Stimulated activated CD8-positive, alpha-beta memory T cell treated with anti-CD3 and anti-CD28 coated beads, Interleukin-12 subunit alpha, Interleukin-12 subunit beta, amount 100 ng/mL, for 4 hours (primary cell): ENCODE measurements around the gene CELF2.

Source experiments
- DNase-seq: peaks from one replicate; pipeline ENCODE4 v3.0.0-alpha.2; 2020; ENCODE audit warnings: low read depth

The CELF2 gene

GRCh38 chr10:11156480-11156879 is 138.8 kb downstream of the CELF2 start:
- DNase-seq = no peak

- DNase-seq = no peak
Observed at GRCh38 chr10:11157292-11158076, 139.8 kb downstream of the CELF2 start.

DNA sequence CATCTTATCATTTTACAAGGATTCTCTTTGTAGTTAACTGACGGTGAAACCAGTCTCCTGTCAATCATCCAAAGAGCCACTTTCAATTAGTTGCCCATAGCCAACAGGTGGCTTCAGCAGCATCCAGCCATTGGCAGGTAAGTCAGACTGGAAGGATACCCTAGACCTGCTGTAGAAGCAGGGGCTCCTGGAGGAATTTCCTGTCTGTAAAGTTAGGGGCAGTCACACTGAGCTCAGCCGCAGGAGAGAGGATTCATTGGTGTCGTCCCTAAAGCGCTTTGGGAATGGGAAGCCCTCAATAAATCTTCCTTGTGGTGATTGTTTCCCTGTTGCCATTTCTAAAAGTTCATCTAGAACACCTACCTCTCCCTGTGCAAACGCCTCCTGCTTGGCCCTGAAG is 140.4 kb downstream of the CELF2 start:
- DNase-seq = no peak

GRCh38 chr10:11159543-11160215 is 142.0 kb downstream of the CELF2 start:
- DNase-seq = no peak

DNA sequence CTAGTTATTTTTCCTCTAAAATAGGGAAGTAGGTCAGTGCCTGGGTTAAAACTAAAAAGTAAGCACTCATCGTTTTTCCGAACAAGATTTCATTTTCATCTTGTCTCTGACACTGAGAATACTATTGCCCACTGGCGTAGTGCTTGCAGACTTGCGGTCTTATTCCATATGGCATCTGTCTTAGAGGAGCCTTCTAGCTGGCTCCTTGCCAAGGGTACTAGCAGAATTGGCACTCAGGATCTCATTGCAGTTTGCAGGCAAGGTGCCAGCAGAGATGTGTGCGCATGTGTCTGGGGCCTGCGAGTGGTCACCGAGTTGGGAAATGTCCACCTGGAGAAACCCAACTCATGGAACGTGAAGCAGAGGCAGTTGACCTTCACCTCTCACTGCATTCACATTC is 143.4 kb downstream of the CELF2 start:
- no peak for DNase-seq

DNA sequence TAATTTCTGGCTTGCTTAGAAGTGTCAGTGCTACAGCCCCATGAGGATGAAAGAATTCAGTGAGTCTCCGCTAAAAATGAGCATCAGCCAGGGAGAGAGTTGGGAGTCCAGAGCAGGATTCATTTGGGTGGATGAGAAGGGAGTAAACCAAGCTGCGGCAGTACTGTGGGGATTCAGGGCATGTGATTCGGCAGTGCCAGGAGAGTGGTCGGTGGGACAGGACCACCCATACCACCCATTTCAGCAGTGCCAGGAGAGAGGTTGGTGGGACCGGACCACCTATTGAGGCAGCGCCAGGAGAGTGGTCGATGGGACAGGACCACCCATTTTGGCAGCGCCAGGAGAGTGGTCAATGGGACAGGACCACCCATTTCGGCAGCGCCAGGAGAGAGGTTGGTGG is 144.2 kb downstream of the CELF2 start:
- DNase-seq = no peak

DNA sequence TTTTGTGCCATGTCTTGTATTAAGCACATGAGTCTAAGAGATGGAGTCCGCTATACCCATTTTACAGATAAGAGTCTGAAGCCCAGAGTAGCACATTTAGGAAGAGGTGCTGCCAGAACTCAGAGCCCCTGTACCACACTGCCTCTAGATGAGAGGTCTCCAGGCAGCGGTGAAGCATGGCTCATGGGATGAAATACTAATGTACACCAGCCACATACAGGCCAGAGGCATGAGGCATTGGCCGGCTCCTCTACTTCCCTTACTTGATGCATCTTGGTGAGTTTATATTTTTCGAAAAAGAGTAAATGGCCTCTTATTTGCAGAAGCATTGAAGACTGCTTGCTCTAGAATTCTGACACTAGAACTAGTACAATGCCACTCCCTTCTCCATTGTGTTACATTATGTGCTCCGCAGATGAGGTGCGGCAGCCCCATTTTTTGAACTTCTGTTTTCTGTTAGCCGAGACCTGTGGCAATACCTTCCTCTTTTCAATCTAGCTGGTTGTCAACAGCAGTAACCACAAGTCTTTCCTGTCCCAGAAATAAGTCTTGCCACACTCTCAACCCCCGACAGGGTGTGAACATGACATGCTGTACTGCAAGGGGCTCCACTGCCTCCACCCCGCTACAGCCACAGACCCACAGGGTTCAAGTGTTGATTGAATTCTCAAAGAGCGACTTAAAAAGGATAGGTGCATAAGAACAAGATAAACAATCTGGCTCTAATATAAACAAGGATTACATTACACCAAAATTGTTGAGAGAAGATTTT is 145.3 kb downstream of the CELF2 start:
- peak; percentile 59 for DNase-seq

- no peak for DNase-seq
Observed at GRCh38 chr10:11163780-11164550, 146.3 kb downstream of the CELF2 start.

GRCh38 chr10:11164551-11164802 is 146.8 kb downstream of the CELF2 start:
- DNase-seq = no peak

- DNase-seq = peak; percentile 41
Observed at GRCh38 chr10:11164803-11165590, 147.3 kb downstream of the CELF2 start.

- DNase-seq = peak; percentile 32
Observed at GRCh38 chr10:11165591-11166543, 148.2 kb downstream of the CELF2 start.

- no peak for DNase-seq
Observed at GRCh38 chr10:11166550-11166949, 148.9 kb downstream of the CELF2 start.

DNA sequence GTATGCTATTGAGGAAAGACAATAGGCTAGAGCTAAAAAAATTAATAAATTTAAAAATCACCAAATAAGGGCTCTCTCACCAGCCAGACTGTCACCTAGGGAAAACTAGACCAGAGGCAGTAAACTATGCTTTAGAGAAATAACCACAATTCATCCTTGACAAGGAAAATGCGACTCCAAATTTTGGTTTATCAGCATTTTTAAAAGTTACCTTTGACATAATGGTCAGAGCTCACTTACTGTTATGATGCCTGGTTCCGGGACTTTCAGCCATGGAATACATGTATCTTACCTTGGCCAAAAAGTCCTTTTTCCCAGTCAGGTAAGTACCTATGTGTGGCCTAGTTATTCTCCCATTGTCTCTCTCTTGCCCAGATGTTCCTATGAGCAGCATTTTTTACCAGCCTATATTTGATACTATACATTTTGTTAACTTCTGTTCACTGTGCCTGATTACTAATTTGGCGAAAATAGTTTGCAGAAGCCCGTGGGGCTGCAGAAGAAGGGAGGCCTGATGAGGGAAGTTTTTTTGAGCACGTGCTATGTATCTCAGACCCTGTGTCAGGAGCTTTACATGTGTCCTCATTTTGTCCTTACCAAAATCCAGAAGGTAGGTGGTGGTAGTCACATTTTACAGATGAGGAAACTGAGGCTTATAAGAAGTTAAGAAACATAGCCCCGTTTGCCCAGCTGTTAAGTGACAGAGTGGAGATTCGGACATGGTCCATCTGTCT is 149.7 kb downstream of the CELF2 start:
- no peak for DNase-seq

DNA sequence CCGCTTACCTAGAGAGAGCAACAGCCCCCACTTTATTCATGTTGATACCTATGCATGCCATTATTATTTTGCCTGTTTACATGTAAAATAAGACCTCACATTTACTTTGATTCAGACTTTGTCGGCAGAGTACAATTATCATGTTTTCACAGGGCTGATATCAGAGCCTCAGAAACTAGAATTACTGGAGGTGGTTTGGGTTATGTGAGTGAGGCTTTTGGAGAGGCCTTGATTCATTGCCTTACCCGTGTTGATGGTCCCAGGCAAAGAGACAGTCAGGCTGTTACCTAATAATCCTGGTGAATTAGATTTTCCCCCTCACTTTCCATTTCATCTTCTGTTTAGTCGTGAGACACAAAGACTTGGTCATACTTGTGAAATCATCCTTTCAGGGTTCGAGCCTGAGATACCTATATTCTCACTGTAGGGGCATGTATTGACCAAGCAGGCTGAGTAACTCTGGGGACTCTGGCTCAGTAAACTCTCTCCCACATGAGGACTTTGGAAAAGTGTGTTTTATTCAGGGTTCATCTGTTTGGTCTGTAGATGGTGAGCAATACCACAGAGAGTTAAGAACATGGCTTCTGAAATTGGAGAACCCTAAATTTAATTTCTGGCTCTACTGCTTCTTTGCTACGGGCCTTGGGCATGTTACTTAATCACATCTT is 150.9 kb downstream of the CELF2 start:
- DNase-seq = no peak

DNA sequence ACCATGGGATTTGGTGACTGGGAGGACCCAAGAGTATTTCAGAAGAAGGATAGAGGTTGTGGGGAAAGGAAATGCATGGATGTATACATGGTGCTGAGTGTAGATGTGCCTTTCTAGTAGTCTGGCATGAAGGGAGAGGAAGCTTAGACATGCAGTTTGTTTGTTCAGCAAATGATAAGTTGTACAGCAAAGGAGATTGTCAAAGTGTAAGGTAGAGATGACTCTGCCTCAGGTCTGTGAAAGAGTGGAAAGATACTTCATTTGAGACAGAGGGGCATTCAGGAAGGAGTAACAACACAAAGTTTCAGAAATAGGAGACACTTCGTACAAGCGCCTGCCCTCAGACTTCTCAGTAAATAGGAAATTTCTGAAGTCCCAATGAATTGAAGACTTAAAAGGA is 152.3 kb downstream of the CELF2 start:
- DNase-seq = no peak

DNA sequence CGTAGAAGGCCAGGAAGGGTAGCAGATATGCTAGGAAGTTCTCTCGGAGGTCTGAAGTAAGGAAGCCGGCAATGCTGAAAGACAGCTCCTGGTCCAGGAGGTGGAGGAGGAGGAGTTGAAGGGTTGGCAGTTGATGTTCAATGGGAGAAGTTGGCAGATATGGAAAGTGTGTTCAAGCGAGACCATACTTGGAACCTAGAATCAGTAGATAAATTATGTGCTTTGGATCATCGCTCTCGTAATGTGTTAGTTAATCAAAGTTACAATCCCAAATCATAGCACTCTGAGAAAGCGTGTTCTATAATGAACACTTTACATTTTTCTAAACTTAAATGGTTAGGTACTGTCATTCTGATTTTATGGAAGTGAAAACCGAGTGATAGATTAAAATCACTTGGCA is 152.9 kb downstream of the CELF2 start:
- no peak for DNase-seq

DNA sequence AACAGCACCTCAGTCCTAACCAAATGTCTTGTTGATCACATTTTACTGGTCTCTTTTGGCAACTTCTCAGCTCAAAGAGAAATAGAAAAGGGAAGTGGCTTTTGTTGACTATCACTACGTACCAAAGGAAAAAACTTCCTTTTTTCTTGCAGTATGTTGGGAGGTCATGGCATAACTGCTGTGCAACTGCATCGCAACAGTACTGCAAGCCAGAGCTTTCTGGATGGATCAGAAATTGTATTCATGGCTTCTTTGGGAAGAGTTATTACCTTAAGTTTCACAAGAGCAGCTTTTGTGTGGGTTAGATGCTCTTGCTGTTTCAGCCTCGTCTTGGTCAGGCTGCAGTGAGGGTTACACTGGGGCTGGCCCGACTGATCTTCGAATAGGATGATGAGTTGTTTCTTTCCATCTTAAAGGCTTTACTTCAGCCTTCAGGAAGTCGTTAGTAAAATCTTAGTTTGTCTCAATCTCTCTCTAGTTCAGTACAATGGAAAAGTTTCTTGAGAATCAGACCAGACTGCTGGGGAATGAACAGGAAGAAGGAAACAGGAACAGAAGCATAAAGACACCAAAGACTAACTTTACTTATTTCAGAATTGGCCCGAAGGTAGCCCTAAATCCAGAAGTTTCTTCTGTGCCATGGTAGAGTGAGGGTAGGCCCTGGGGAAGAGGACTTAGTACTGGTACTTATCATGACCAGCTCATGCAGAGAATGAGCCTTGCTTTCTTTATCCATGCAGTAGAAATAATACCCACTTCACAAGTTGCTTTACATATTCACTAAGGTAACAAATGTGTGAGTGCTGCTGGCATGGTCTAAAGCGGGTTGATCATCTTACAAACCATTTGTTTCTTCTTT is 153.6 kb downstream of the CELF2 start:
- no peak for DNase-seq

- DNase-seq = no peak
Observed at GRCh38 chr10:11173042-11173441, 155.4 kb downstream of the CELF2 start.
